Esophagus squamous epithelium (tissue), 5 donors: Measurements from ENCODE around the gene COPS6. TPM values are rescaled to one million over a fixed set of nuclear protein-coding genes. Genes with fewer than 3 reads are reported as not detected.

Experiments used
- DNase-seq: peaks from one replicate; lab custom pipeline; 2025; lab: John Stamatoyannopoulos, UW
- H3K27ac ChIP-seq, 4 donors: fragments of 200-600 bp; sonication (generic); one replicate each; pipeline ENCODE4 v1.5.1; 2016 to 2019; ENCODE audit warnings: mild to moderate bottlenecking in 1 of 4
- H3K27me3 ChIP-seq, 4 donors: fragments of 200-600 bp; sonication (generic); 1 replicate in 3 of 4; 2 replicates in 1 of 4; pipeline versions ENCODE4 v1.5.1 to v1.6.0; 2017 to 2021; ENCODE audit warnings: antibody characterized with exemption in 1 of 4
- H3K36me3 ChIP-seq, 3 donors: fragments of 200-600 bp; sonication (generic); one replicate each; pipeline ENCODE4 v1.5.1; 2016 to 2019
- H3K4me1 ChIP-seq, 3 donors: fragments of 200-600 bp; sonication (generic); one replicate each; pipeline ENCODE4 v1.5.1; 2017 to 2019
- H3K4me3 ChIP-seq, 4 donors: fragments of 200-600 bp; sonication (generic); 1 replicate in 3 of 4; 2 replicates in 1 of 4; pipeline ENCODE4 v1.5.1; 2016 to 2019; ENCODE audit warnings: mild to moderate bottlenecking in 2 of 4, moderate library complexity in 1 of 4
- H3K9me3 ChIP-seq, 3 donors: fragments of 200-600 bp; sonication (generic); one replicate each; pipeline ENCODE4 v1.5.1; 2016 to 2019
- CTCF ChIP-seq, 6 experiments: fragments of 450-650 bp in 4 of 6; fragments of 200-600 bp in 2 of 6; sonication (generic) in 2 of 6; IDR thresholded peaks; one replicate each; pipeline ENCODE4 v1.5.1; 2016 to 2019; ENCODE audit warnings: antibody characterized with exemption in 6 of 6, mild to moderate bottlenecking in 4 of 6, moderate library complexity in 4 of 6
- POLR2A ChIP-seq, 4 donors: fragments of 450-650 bp; IDR thresholded peaks; one replicate each; pipeline ENCODE4 v1.6.1; 2017; ENCODE audit warnings: antibody characterized with exemption in 4 of 4, mild to moderate bottlenecking in 4 of 4, moderate library complexity in 3 of 4
- WGBS, 2 donors: methylation state at CpG; one replicate each; pipeline ENCODE4 v1.1.5; 2018; 5-methylcytosine and 5-hydroxymethylcytosine counted together
- intact Hi-C: fragments of 100-400 bp; cut with DNase I; formaldehyde crosslinking; loops from one replicate; pipeline ENCODE4 v1.15.0; 2022
- total RNA-seq, 4 donors: library from RNA; depleted of rRNA; stranded (reverse); fragments of >200 nt; gene quantifications; one replicate each; pipeline ENCODE4 v1.1.0, GENCODE V29; 2016
- donor health status: DM: yes; HTN: yes; CAD: no.

COPS6 gene
- total RNA-seq, 4 donors from 2014 or later, result 50.6 to 68.0 (median 62.2) TPM

- 79 to 81% methylated on average over 15 to 18 of the region's 25 CpGs for WGBS, 2 donors
- no peaks in the 10 kb centered on the region for H3K9me3 ChIP-seq
- peaks cover 28 to 93% (median 37%) of the 10 kb centered on the region in 3 donors for H3K36me3 ChIP-seq
- intact Hi-C loops, result no loop called here
- no peak overlapping the region for H3K4me3 ChIP-seq
- TF ChIP-seq POLR2A (IDR thresholded peaks at IDR 0.05) (no peak), CTCF (IDR thresholded peaks at IDR 0.05) (no peak)
- H3K27ac ChIP-seq, result no peak overlapping the region
- no peak for DNase-seq
- H3K27me3 ChIP-seq, result no peaks in the 10 kb centered on the region
- H3K4me1 ChIP-seq, result peaks cover 3 to 8% (median 3%) of the 10 kb centered on the region in 3 donors
Observed at GRCh38 chr7:100107125-100107737, 18.5 kb downstream of the COPS6 start.

GRCh38 chr7:100107890-100108289, 19.1 kb downstream of the COPS6 start:
- H3K36me3 ChIP-seq, result peaks cover 28 to 100% (median 42%) of the 10 kb centered on the region in 3 donors
- no peak overlapping the region for H3K27ac ChIP-seq
- no peak for DNase-seq
- H3K4me3 ChIP-seq, result no peak overlapping the region
- peaks cover 0 to under 1% (median 0%) of the 10 kb centered on the region in 3 donors for H3K4me1 ChIP-seq
- H3K9me3 ChIP-seq, result no peaks in the 10 kb centered on the region
- 77 to 86% methylated on average over 10 to 11 of the region's 11 CpGs for WGBS, 2 donors
- TF ChIP-seq POLR2A (IDR thresholded peaks at IDR 0.05) (no peak), CTCF (IDR thresholded peaks at IDR 0.05) (no peak)
- intact Hi-C loops, result no loop called here
- no peaks in the 10 kb centered on the region for H3K27me3 ChIP-seq

- DNase-seq, result no peak
- Histone ChIP-seq H3K4me3 (no peak overlapping the region), H3K27me3 (no peaks in the 10 kb centered on the region), H3K36me3 (peaks cover 28 to 97% (median 44%) of the 10 kb centered on the region in 3 donors), H3K4me1 (no peaks in the 10 kb centered on the region), H3K27ac (no peak overlapping the region), H3K9me3 (no peaks in the 10 kb centered on the region)
- 71 to 84% methylated on average over 5 to 6 of the region's 12 CpGs for WGBS, 2 donors
- intact Hi-C loops, result no loop called here
- TF ChIP-seq POLR2A (IDR thresholded peaks at IDR 0.05), result no peak
- TF ChIP-seq CTCF (IDR thresholded peaks at IDR 0.05), result no peak
Observed at GRCh38 chr7:100109521-100110163, 20.9 kb downstream of the COPS6 start.

GRCh38 chr7:100111156-100111555, 22.4 kb downstream of the COPS6 start:
- Histone ChIP-seq H3K4me1 (no peaks in the 10 kb centered on the region), H3K27me3 (no peaks in the 10 kb centered on the region), H3K4me3 (no peak overlapping the region), H3K36me3 (peaks cover 22 to 81% (median 32%) of the 10 kb centered on the region in 3 donors), H3K27ac (no peak overlapping the region), H3K9me3 (no peaks in the 10 kb centered on the region)
- WGBS, 2 donors, result 90 to 91% methylated on average over 6 to 7 of the region's 7 CpGs
- no peak for DNase-seq
- intact Hi-C loops, result no loop called here
- TF ChIP-seq CTCF (IDR thresholded peaks at IDR 0.05) (no peak), POLR2A (IDR thresholded peaks at IDR 0.05) (no peak)

- peaks cover 14 to 74% (median 32%) of the 10 kb centered on the region in 3 donors for H3K36me3 ChIP-seq
- WGBS, 2 donors, result 88 to 93% methylated on average over 7 to 8 of the region's 13 CpGs
Observed at GRCh38 chr7:100111914-100112313, 23.1 kb downstream of the COPS6 start.

More at GRCh38 chr7:100111914-100112313, 23.1 kb downstream of the COPS6 start:
- H3K27me3 ChIP-seq, result no peaks in the 10 kb centered on the region
- DNase-seq, result no peak
- H3K27ac ChIP-seq, result no peak overlapping the region
- intact Hi-C loops, result no loop called here
- no peak overlapping the region for H3K4me3 ChIP-seq
- no peaks in the 10 kb centered on the region for H3K4me1 ChIP-seq
- no peaks in the 10 kb centered on the region for H3K9me3 ChIP-seq
- no peak for TF ChIP-seq CTCF (IDR thresholded peaks at IDR 0.05)
- no peak for TF ChIP-seq POLR2A (IDR thresholded peaks at IDR 0.05)
